NB4 (cell line): ENCODE measurements around the gene CTXN3.

Experiments used
- DNase-seq: peaks from one replicate; pipeline ENCODE4 v3.0.0; 2010; ENCODE audit warnings: low read depth
- H3K4me3 ChIP-seq: one replicate; pipeline ENCODE4 v1.5.1; 2011; ENCODE audit warnings: mild to moderate bottlenecking, low read depth, low read length, moderate library complexity
- MYC ChIP-seq: IDR thresholded peaks from 2 replicates; pipeline ENCODE4 v1.6.1; 2011; ENCODE audit warnings: low read depth, low read length
- POLR2A ChIP-seq: IDR thresholded peaks from 2 replicates; pipeline ENCODE4 v1.6.1; 2011; ENCODE audit warnings: mild to moderate bottlenecking; ENCODE audit not compliant: insufficient read length; ENCODE audit errors: extremely low read depth
- TF ChIP-seq, protein P1 (sequence below): IDR thresholded peaks from 2 replicates; pipeline ENCODE4 v1.6.1; 2011; ENCODE audit warnings: low read depth, low read length
- TF ChIP-seq, protein P2 (sequence below): IDR thresholded peaks from one replicate; pipeline ENCODE4 v1.5.1; 2012; ENCODE audit warnings: low read depth, low read length

Gene CTXN3

DNA sequence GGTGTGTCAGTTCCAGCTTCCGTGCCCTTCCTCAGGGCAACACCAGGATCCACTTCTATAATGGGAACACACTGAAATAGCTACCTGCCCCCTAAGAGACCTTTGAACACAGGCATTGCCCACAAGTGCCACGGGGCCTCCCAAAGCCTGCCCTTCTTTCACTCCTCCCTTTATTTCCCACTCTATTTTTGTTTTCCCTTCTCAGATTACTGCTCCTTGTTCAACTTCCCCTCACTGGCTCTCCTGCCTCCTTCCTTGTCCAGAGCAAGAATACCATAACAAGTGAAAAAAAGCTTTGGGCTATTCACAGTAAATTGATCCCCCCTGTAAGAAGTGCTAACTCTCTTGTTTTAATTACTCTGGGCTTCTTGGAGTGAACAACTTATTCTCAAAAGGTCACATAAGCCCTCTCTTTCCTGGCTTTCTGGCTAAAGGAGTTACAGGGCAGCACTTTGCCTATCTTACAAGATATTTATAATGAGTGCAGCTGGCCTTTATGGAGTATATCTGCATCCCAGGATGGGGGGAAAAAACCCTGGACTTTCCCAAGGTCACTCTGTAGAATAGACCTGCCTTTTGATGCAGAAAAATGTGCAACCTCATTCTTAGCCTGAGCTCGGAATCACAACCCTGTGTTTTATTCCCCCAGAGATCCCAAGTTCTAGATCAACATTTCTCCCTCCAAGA is 11.3 kb downstream of the CTXN3 start:
- TF ChIP-seq, protein P1, sequence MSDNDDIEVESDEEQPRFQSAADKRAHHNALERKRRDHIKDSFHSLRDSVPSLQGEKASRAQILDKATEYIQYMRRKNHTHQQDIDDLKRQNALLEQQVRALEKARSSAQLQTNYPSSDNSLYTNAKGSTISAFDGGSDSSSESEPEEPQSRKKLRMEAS: no peak
- TF ChIP-seq, protein P2, sequence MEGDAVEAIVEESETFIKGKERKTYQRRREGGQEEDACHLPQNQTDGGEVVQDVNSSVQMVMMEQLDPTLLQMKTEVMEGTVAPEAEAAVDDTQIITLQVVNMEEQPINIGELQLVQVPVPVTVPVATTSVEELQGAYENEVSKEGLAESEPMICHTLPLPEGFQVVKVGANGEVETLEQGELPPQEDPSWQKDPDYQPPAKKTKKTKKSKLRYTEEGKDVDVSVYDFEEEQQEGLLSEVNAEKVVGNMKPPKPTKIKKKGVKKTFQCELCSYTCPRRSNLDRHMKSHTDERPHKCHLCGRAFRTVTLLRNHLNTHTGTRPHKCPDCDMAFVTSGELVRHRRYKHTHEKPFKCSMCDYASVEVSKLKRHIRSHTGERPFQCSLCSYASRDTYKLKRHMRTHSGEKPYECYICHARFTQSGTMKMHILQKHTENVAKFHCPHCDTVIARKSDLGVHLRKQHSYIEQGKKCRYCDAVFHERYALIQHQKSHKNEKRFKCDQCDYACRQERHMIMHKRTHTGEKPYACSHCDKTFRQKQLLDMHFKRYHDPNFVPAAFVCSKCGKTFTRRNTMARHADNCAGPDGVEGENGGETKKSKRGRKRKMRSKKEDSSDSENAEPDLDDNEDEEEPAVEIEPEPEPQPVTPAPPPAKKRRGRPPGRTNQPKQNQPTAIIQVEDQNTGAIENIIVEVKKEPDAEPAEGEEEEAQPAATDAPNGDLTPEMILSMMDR: no peak
- TF ChIP-seq MYC (no peak), POLR2A (no peak)
- no peak overlapping the region for H3K4me3 ChIP-seq
- DNase-seq: no peak

DNA sequence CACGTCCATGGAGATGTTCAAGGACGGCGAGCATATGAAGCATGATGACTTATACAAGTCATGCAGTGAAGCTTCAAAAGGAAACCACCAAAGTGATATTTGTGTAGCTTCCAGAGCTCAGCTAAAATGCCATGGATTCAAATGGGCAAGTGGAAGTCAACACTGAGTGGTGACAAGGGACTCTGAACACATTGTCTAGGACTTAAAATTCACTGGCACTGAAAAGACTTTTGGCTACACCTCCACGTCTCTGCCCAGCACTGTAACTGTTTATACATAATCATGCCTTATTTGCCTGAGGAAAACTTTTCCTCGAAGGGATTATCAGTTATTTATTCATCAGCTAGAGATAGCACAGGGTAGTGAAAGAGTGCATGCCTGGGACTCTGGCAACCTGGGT is 15.2 kb downstream of the CTXN3 start:
- TF ChIP-seq MYC (no peak), POLR2A (no peak)
- TF ChIP-seq, protein P1: no peak
- TF ChIP-seq, protein P2: no peak
- no peak overlapping the region for H3K4me3 ChIP-seq
- no peak for DNase-seq

DNA sequence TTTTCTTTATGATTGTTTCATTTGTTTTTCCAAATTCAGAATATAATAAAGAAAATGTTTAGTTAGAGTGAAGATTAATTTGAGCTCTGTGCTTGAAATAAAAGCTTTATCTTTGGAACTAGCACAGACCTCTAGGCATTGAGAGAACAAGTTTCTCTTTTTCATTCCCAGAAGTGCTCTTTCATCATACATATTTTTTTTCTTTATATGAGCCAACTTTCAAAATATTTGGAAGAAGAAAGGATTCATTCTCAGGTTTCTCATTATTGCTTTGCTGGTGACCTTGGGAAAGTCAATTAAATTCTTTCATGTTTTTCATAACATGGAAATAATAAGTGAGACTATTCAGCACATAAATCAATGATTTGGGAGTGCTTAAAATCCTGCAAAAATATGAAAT is 16.8 kb downstream of the CTXN3 start:
- DNase-seq: no peak
- TF ChIP-seq, protein P2: no peak
- TF ChIP-seq, protein P1: no peak
- TF ChIP-seq POLR2A (no peak), MYC (no peak)
- no peak overlapping the region for H3K4me3 ChIP-seq

DNA sequence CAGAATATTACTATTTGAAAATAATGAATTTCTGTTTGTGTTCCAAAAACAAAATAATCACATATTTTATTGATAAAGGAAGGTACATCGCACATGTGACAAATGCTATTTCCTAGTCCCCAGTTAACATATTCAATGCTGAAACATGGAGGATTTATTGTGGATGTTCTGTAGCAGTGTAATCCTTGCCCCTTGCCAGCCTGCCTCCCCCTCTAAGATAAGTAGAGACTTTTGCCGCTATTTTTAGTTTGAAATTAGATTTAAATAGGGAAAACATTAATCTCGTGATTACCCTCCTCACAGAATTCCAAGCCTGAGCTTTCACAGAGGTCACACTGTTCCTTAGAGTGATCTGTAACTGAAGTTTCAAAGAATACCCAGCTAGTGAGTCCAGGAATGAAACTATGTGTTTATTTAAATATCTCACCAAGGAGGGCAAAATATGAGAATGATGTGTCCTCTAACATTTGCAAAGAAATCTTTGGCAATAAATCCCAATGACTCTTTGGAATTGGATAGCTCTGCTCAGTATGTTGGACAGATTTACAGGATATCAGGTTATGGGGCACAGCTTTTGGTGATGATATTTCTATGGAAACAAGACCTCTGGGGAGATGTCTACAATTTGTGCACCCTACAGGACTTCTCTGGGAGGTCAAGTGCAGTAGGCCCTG is 17.3 kb downstream of the CTXN3 start:
- no peak overlapping the region for H3K4me3 ChIP-seq
- no peak for DNase-seq
- TF ChIP-seq, protein P1: no peak
- TF ChIP-seq, protein P2: no peak
- TF ChIP-seq MYC (no peak), POLR2A (no peak)

DNA sequence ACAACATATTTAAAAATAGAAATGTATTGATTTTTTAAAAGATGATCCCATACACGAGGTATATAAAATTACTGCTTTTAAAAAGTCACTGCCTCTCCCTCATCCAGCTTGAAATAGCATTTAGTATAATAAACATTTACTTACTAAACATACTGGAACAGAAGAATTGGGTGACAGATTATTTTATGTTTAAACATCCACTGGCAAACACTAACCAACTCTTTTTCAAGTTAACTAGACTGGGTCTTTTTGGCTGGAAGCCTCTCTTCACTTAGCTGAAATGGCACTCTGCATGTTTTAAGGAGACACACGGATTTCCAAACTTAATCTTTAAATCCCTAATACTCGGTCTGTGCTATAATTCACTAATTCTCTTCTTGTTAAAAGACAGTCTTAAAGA is 19.0 kb downstream of the CTXN3 start:
- TF ChIP-seq, protein P1: no peak
- TF ChIP-seq POLR2A: no peak
- TF ChIP-seq, protein P2: no peak
- no peak overlapping the region for H3K4me3 ChIP-seq
- no peak for DNase-seq
